Measurements from ENCODE around the gene ROPN1. TPM values are rescaled to one million over a fixed set of nuclear protein-coding genes. Genes with fewer than 3 reads are reported as not detected.

Gene ROPN1
- total and polyA plus RNA-seq, 9 donors: not detected

DNA sequence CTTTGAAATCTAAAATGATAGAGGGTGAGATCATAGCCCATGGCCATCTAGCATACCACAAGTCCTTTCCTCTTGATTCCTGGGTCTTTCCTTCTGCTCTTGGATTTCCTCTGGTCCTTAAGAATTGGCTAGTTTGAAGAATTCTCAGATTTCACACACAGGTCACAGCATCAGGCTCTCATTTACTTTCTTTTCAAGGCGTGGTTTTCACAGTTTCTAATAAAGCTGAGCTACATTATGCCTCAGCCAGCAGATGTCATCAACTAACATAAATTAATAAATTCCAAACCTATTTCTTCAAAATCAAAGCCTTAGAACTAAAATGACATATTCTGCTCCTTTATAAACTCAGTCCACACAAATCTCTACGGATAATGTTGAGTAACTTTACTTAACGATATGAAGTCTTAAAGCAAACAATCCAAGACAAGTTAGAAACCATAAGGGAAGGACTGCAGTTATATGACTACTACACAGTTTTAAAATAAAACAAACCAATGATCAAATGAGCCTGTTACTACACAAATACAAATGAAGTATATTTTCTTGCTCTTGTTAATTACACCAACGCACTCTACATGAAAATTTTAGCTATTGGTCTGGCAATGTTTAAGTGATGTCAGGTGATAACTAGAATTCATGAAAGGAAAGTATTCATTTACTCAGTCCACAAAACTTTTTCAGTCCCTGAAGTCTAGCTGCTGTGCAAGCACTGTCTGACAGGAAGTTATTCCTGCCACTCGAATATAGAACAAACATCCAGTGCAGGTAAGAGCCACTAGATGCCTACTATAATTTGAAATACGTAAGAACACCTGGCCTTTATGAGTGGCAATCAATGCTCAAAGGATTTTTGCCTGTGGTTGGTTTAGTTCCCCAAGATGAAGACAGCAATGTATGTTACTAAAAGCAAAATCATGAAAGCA lies 40.1 kb downstream of the ROPN1 start:
- no peaks in the 10 kb centered on the region for H3K27me3 ChIP-seq
- H3K27ac ChIP-seq: no peak overlapping the region
- TF ChIP-seq CTCF (IDR thresholded peaks at IDR 0.05): no peak
- TF ChIP-seq POLR2A (IDR thresholded peaks at IDR 0.05): no peak
- TF ChIP-seq EP300 (IDR thresholded peaks at IDR 0.05): no peak
- intact Hi-C loops (cut with DNase I): no loop called here
- H3K9me3 ChIP-seq: no peaks in the 10 kb centered on the region
- no peak overlapping the region for H3K4me3 ChIP-seq
- WGBS, 3 donors: 75 to 81% (median 78%) methylated on average over 6 of the region's 6 CpGs
- no peak for DNase-seq
- H3K4me1 ChIP-seq (ENCODE audit: insufficient read depth): no peaks in the 10 kb centered on the region
- H3K36me3 ChIP-seq: no peaks in the 10 kb centered on the region

- H3K27ac ChIP-seq: no peak overlapping the region
- H3K4me1 ChIP-seq (ENCODE audit: insufficient read depth): no peaks in the 10 kb centered on the region
- intact Hi-C loops (cut with DNase I): no loop called here
- H3K4me3 ChIP-seq: no peak overlapping the region
- TF ChIP-seq POLR2A (IDR thresholded peaks at IDR 0.05) (no peak), EP300 (IDR thresholded peaks at IDR 0.05) (no peak), CTCF (IDR thresholded peaks at IDR 0.05) (no peak)
- WGBS, 3 donors: 98 to 99% (median 98%) methylated on average over 2 of the region's 2 CpGs
- no peaks in the 10 kb centered on the region for H3K36me3 ChIP-seq
- DNase-seq: no peak
- no peaks in the 10 kb centered on the region for H3K9me3 ChIP-seq
- H3K27me3 ChIP-seq: no peaks in the 10 kb centered on the region
Observed at GRCh38 chr3:123949641-123950040, 42.3 kb downstream of the ROPN1 start.

DNA sequence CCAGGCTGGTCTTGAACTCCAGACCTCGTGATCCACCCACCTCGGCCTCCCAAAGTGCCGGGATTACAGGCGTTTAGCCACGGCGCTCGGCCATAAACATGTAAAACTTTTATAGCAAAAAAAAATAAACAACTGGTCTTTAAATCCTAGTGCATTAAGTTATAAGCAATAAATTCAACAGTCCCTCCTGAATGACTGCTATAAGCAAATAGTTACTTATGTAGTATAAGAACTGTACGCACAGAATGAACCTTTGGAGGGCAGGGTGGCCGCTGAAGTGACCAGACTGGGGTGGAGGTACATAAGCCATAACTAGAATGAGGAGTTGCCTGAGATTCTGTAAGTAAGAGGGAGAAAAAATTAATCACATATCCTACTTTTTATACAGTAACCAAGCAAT lies 43.5 kb downstream of the ROPN1 start:
- no peaks in the 10 kb centered on the region for H3K36me3 ChIP-seq
- H3K4me3 ChIP-seq: no peak overlapping the region
- no peaks in the 10 kb centered on the region for H3K27me3 ChIP-seq
- intact Hi-C loops (cut with DNase I): no loop called here
- WGBS, 3 donors: 95 to 98% (median 97%) methylated on average over 9 of the region's 9 CpGs
- no peak overlapping the region for H3K27ac ChIP-seq
- TF ChIP-seq CTCF (IDR thresholded peaks at IDR 0.05) (no peak), POLR2A (IDR thresholded peaks at IDR 0.05) (no peak), EP300 (IDR thresholded peaks at IDR 0.05) (no peak)
- DNase-seq: no peak
- no peaks in the 10 kb centered on the region for H3K9me3 ChIP-seq
- no peaks in the 10 kb centered on the region for H3K4me1 ChIP-seq (ENCODE audit: insufficient read depth)

DNA sequence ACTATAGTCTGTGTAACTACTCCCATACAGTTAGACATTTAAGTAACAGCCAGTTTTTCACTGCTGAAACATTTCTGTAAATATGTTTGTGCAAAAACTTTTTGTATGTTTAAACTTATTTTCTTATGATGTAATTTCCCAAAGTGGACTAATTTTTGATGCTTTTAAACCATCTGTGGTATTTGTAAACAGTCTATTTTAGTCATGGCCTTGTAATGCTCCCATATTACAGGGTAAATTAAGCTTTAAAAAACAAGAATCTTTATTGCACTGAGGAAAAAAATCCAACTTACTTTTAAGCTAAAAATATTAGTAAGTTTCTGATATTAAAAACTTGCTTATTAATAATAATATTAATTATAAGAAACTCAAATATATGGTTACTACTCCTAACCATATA lies 44.4 kb downstream of the ROPN1 start:
- intact Hi-C loops (cut with DNase I): no loop called here
- no peak for TF ChIP-seq POLR2A (IDR thresholded peaks at IDR 0.05)
- no peak for TF ChIP-seq CTCF (IDR thresholded peaks at IDR 0.05)
- no peak for TF ChIP-seq EP300 (IDR thresholded peaks at IDR 0.05)
- H3K27ac ChIP-seq: no peak overlapping the region
- no peak overlapping the region for H3K4me3 ChIP-seq
- no peaks in the 10 kb centered on the region for H3K4me1 ChIP-seq (ENCODE audit: insufficient read depth)
- H3K27me3 ChIP-seq: no peaks in the 10 kb centered on the region
- no peaks in the 10 kb centered on the region for H3K36me3 ChIP-seq
- H3K9me3 ChIP-seq: no peaks in the 10 kb centered on the region
- no peak for DNase-seq
